ENCODE measurements around the gene CARM1.
"Not testable (repeated sequence)": the region's sequence is repeated elsewhere in the genome, so short reads cannot be mapped to it uniquely, and the experiment has no call there.

CARM1 gene

DNA sequence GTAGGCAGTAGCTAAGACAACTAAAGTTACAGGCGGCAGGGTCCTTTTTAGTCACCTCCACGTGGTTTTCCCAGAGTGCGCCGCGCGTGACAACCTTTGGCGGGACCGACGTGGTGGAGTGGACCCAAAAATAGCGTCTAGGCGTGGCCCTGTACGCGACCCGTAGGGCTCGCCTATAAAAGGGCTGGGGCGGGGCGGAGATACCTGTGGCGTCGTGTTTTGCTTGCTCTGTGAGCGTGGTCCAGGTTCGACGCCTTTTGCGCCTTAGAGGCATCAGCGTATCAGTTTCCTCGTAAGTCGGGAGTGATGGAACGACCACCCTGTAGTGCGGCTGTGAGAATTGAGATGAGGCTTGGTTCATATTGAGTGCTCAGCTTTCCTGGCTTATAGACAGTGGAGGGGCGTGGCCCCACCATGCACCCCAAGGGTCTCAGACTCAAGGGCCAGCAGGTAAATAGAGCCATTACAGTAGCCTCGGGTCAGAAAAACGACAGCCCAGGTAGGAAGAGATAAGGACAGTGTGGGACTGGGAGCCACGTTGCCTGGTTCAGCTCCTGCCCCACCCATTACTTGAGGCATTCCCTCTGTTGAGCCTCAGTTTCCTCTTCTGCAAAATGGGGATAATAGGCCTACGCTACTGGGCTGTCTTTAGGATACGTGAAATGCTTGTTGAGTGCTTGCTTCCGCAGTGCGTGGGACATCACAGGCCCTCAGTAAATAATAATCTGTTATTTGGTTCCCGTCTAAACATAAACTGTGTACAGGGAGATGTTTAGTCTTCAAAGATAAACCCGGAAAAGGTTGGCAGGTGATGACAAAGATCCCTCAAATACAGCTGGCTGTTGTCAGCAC lies 34.6 kb upstream of the CARM1 start:
- peak; percentile 76 for DNase-seq (ENCODE audit: low read depth)
- H3K4me3 ChIP-seq (ENCODE audit: low read length): peak overlapping the region; percentile 78
- TF ChIP-seq, protein P1, sequence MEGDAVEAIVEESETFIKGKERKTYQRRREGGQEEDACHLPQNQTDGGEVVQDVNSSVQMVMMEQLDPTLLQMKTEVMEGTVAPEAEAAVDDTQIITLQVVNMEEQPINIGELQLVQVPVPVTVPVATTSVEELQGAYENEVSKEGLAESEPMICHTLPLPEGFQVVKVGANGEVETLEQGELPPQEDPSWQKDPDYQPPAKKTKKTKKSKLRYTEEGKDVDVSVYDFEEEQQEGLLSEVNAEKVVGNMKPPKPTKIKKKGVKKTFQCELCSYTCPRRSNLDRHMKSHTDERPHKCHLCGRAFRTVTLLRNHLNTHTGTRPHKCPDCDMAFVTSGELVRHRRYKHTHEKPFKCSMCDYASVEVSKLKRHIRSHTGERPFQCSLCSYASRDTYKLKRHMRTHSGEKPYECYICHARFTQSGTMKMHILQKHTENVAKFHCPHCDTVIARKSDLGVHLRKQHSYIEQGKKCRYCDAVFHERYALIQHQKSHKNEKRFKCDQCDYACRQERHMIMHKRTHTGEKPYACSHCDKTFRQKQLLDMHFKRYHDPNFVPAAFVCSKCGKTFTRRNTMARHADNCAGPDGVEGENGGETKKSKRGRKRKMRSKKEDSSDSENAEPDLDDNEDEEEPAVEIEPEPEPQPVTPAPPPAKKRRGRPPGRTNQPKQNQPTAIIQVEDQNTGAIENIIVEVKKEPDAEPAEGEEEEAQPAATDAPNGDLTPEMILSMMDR (IDR thresholded peaks at IDR 0.05; ENCODE audit: insufficient read depth, low read depth, low read length, missing control alignments): no peak

DNA sequence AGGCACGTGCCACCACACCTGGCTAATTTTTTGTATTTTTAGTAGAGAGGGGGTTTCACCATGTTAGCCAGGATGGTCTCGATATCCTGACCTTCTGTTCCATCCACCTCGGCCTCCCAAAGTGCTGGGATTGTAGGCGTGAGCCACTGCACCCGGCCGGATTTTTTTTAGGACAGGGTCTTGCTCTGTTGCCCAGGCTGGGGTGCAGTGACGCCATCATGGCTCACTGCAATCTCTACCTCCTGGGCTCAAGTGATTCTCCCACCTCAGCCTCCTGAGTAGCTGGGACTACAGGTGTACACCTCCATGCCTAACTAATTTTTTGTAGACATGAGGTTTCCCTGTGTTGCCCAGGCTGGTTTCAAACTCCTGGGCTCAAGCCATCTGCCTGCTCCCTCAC lies 33.7 kb upstream of the CARM1 start:
- DNase-seq (ENCODE audit: low read depth); H3K4me3 ChIP-seq (ENCODE audit: low read length): not testable (repeated sequence)

DNA sequence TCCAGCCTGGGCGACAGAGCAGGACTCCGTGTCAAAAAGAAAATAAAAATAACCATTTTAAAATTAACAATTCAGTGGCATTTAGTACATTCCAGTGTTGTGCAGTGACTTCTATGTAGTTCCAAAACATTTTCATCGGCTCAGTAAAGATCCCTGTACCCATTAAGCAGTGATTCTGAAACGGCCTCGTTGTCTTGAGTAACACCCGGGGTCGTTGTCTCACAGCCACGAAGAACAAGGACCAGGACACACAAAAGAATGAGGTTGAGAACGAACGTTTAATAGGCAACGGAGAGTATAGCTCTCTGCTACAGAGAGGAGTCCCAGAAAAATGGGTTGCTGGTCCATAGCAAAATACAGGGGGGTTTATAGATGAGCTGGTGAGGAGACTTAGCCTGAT lies 33.0 kb upstream of the CARM1 start:
- H3K4me3 ChIP-seq (ENCODE audit: low read length): no peak overlapping the region
- no peak for DNase-seq (ENCODE audit: low read depth)
- TF ChIP-seq, protein P1 (IDR thresholded peaks at IDR 0.05; ENCODE audit: insufficient read depth, low read depth, low read length, missing control alignments): no peak

DNA sequence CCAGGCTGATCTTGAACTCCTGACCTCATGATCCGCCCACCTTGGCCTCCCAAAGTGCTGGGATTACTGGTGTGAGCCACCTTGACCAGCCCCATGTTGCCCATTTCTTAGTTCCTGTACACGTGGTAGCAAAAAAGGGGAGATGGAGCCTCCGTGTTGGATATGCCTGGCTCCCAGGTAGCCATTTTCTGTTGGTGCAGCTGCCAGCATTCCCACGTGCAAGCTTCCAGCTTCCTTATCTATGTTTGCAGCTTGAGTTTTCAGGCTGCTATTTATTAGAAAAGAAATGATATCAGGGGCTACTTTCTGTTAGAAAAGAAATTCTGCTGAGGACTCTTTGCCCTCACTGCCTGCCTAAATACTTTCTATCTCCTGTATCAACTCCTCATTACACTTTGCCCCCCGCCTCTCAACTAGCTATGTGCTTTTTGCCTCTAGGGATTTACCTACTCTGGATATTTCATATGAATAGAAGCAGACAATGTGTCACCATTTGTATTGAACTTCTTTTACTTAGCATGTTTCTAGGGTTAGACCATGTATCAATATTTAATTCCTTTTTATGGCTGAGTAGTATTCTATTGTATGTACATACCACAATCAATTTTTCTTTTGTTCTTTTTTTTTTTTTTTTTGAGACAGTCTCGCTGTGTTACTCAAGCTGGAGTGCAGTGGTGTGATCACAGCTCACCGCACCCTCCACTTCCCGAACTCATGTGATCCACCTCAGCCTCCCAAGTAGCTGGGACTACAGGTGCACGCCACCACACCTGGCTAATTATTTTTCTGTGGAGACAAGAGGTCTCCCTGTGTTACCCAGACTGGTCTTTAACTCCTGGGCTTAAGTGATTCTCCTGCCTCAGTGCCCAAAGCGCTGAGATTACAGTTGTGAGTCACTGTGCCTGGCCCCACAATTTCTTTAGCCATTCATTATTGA lies 32.0 kb upstream of the CARM1 start:
- DNase-seq (ENCODE audit: low read depth): no peak
- TF ChIP-seq, protein P1 (IDR thresholded peaks at IDR 0.05; ENCODE audit: insufficient read depth, low read depth, low read length, missing control alignments): no peak
- no peak overlapping the region for H3K4me3 ChIP-seq (ENCODE audit: low read length)

DNA sequence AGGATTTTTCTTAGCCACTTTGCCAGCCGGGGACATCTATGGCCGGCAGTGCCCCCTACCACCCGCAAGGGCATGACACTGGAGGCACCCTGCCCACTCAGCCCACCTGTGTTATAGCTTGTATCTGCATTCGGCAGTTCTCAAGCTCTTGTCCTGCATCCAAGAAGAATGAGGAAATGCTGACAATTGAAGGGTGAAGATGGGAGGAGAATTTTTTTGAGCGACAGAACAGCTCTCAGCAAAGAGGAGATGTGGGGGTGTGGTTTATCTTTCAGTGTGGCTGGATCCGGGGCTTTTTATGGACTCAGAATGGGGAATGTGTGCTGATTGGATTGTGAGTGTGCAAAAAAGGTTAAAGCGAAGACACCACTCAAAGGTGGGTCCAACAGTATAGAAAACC lies 28.6 kb upstream of the CARM1 start:
- DNase-seq (ENCODE audit: low read depth): no peak
- no peak overlapping the region for H3K4me3 ChIP-seq (ENCODE audit: low read length)
- TF ChIP-seq, protein P1 (IDR thresholded peaks at IDR 0.05; ENCODE audit: insufficient read depth, low read depth, low read length, missing control alignments): no peak

DNA sequence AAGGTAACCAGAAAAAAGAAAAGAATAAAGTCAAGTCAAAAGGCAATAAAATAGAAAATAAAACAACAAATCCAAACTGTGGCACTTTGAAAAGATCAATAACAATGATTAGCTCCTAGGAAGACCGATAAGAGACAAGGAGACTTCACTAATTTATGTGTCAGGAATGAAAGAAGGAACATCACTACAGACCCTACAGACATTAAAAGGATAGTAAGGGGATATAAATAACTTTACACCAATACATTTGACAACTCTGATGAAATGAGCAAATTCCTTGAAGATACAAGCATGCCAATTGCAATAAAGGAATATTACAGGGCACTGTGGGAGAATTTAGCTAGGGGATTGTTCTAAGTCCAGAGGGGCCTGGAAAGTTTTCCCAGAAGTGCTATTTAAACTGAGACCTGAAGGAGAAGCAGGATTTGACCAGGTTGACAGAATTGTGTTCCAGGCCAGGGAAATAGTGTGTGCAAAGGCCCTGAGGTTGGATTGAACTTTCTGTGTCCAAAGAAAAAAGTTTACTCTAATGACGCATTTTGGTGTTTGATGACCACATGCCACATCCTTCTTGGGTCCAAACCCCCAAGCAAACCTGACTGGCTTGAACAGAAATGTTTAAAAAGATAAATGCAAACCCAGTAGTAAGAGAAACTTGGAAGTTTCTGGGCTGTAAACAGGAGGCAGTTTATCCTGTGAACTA lies 24.7 kb upstream of the CARM1 start:
- no peak overlapping the region for H3K4me3 ChIP-seq (ENCODE audit: low read length)
- TF ChIP-seq, protein P1 (IDR thresholded peaks at IDR 0.05; ENCODE audit: insufficient read depth, low read depth, low read length, missing control alignments): no peak
- no peak for DNase-seq (ENCODE audit: low read depth)

Measured in epithelial cell of esophagus (primary cell).